ENCODE results near the gene DNAAF2.

Gene DNAAF2

DNA sequence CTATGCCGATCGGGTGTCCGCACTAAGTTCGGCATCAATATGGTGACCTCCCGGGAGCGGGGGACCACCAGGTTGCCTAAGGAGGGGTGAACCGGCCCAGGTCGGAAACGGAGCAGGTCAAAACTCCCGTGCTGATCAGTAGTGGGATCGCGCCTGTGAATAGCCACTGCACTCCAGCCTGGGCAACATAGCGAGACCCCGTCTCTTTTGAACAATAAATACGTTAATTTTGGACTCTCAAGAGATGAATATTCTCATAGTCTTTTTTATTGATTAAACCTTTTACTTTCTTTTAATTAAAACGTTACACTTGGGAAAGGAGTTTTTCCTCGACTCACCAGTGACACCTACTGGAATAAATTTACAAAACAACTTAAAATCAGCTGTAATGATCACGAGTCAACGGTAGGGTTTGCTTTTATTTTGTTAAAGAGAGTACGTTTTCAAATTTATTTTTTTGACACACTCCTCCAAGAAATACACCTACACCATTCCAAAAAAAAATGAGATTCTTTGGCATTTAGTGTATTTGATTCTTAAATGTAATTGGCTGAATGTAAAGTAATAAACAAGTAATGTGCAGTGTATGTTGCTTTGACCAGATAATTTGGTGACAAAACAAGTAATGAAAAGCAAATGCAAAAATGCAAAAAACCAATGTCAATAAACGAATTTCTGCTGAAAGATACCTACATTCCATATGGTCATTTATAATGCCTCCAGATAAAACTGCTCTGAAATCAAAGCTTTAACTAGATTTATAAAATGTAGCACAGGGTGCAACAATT lies 48.2 kb downstream of the DNAAF2 start (continued):
- TF ChIP-seq, protein P1, sequence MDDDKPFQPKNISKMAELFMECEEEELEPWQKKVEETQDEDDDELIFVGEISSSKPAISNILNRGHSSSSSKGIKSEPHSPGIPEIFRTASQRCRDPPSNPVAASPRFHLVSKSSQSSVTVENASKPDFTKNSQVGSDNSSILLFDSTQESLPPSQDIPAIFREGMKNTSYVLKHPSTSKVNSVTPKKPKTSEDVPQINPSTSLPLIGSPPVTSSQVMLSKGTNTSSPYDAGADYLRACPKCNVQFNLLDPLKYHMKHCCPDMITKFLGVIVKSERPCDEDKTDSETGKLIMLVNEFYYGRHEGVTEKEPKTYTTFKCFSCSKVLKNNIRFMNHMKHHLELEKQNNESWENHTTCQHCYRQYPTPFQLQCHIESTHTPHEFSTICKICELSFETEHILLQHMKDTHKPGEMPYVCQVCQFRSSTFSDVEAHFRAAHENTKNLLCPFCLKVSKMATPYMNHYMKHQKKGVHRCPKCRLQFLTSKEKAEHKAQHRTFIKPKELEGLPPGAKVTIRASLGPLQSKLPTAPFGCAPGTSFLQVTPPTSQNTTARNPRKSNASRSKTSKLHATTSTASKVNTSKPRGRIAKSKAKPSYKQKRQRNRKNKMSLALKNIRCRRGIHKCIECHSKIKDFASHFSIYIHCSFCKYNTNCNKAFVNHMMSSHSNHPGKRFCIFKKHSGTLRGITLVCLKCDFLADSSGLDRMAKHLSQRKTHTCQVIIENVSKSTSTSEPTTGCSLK (tag by site-specific recombination; IDR thresholded peaks at IDR 0.05): no peak
- TF ChIP-seq ZNF514 (tag by site-specific recombination; IDR thresholded peaks at IDR 0.05) (no peak), SETDB1 (IDR thresholded peaks at IDR 0.05; ENCODE audit: insufficient read length, low read length) (peak; percentile 83), ZNF629 (tag by site-specific recombination; IDR thresholded peaks at IDR 0.05) (peak; percentile 72), ZNF664 (tag by site-specific recombination; IDR thresholded peaks at IDR 0.05) (0 out of 2 replicates have a peak, but pooled peaks have one; percentile 19), KLF9 (tag by site-specific recombination; IDR thresholded peaks at IDR 0.05; ENCODE audit: low read depth) (no peak), HOXC10 (CRISPR knock-in tag; IDR thresholded peaks at IDR 0.05) (no peak), ZNF501 (tag by site-specific recombination; IDR thresholded peaks at IDR 0.05) (peak; percentile 96; the same call in 1 of the 2 replicates), ZNF394 (tag by site-specific recombination; IDR thresholded peaks at IDR 0.05; ENCODE audit: borderline replicate concordance) (no peak; the same call in 1 of the 2 replicates), IKZF3 (tag by site-specific recombination; IDR thresholded peaks at IDR 0.05) (peak; percentile 82), ZNF658 (tag by site-specific recombination; IDR thresholded peaks at IDR 0.05) (no peak), BCL11A (tag by site-specific recombination; IDR thresholded peaks at IDR 0.05; ENCODE audit: low read depth) (peak; percentile 100), ZNF843 (tag by site-specific recombination; IDR thresholded peaks at IDR 0.05) (peak; percentile 52; the same call in 1 of the 2 replicates), ZNF561 (tag by site-specific recombination; IDR thresholded peaks at IDR 0.05; ENCODE audit: borderline replicate concordance) (peak; percentile 68; the same call in 1 of the 2 replicates), ZNF121 (tag by site-specific recombination; IDR thresholded peaks at IDR 0.05) (peak; percentile 100), ZEB2 (tag by site-specific recombination; IDR thresholded peaks at IDR 0.05) (peak; percentile 100), GLIS2 (tag by site-specific recombination; IDR thresholded peaks at IDR 0.05) (peak; percentile 84), ZNF155 (tag by site-specific recombination; IDR thresholded peaks at IDR 0.05) (no peak), OSR2 (tag by site-specific recombination; IDR thresholded peaks at IDR 0.05) (peak; percentile 41; the same call in 1 of the 2 replicates)
- TF ChIP-seq, protein P2, sequence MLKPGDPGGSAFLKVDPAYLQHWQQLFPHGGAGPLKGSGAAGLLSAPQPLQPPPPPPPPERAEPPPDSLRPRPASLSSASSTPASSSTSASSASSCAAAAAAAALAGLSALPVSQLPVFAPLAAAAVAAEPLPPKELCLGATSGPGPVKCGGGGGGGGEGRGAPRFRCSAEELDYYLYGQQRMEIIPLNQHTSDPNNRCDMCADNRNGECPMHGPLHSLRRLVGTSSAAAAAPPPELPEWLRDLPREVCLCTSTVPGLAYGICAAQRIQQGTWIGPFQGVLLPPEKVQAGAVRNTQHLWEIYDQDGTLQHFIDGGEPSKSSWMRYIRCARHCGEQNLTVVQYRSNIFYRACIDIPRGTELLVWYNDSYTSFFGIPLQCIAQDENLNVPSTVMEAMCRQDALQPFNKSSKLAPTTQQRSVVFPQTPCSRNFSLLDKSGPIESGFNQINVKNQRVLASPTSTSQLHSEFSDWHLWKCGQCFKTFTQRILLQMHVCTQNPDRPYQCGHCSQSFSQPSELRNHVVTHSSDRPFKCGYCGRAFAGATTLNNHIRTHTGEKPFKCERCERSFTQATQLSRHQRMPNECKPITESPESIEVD (tag by site-specific recombination; IDR thresholded peaks at IDR 0.05): peak; percentile 71
- TF ChIP-seq, protein P3, sequence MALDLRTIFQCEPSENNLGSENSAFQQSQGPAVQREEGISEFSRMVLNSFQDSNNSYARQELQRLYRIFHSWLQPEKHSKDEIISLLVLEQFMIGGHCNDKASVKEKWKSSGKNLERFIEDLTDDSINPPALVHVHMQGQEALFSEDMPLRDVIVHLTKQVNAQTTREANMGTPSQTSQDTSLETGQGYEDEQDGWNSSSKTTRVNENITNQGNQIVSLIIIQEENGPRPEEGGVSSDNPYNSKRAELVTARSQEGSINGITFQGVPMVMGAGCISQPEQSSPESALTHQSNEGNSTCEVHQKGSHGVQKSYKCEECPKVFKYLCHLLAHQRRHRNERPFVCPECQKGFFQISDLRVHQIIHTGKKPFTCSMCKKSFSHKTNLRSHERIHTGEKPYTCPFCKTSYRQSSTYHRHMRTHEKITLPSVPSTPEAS (tag by site-specific recombination; IDR thresholded peaks at IDR 0.05): no peak
- TF ChIP-seq, protein P4, sequence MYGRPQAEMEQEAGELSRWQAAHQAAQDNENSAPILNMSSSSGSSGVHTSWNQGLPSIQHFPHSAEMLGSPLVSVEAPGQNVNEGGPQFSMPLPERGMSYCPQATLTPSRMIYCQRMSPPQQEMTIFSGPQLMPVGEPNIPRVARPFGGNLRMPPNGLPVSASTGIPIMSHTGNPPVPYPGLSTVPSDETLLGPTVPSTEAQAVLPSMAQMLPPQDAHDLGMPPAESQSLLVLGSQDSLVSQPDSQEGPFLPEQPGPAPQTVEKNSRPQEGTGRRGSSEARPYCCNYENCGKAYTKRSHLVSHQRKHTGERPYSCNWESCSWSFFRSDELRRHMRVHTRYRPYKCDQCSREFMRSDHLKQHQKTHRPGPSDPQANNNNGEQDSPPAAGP (tag by site-specific recombination; IDR thresholded peaks at IDR 0.05): 0 out of 2 replicates have a peak, but pooled peaks have one; percentile 8
- TF ChIP-seq, protein P5, sequence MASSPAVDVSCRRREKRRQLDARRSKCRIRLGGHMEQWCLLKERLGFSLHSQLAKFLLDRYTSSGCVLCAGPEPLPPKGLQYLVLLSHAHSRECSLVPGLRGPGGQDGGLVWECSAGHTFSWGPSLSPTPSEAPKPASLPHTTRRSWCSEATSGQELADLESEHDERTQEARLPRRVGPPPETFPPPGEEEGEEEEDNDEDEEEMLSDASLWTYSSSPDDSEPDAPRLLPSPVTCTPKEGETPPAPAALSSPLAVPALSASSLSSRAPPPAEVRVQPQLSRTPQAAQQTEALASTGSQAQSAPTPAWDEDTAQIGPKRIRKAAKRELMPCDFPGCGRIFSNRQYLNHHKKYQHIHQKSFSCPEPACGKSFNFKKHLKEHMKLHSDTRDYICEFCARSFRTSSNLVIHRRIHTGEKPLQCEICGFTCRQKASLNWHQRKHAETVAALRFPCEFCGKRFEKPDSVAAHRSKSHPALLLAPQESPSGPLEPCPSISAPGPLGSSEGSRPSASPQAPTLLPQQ (tag by site-specific recombination; IDR thresholded peaks at IDR 0.05): peak; percentile 44
- TF ChIP-seq, protein P6, sequence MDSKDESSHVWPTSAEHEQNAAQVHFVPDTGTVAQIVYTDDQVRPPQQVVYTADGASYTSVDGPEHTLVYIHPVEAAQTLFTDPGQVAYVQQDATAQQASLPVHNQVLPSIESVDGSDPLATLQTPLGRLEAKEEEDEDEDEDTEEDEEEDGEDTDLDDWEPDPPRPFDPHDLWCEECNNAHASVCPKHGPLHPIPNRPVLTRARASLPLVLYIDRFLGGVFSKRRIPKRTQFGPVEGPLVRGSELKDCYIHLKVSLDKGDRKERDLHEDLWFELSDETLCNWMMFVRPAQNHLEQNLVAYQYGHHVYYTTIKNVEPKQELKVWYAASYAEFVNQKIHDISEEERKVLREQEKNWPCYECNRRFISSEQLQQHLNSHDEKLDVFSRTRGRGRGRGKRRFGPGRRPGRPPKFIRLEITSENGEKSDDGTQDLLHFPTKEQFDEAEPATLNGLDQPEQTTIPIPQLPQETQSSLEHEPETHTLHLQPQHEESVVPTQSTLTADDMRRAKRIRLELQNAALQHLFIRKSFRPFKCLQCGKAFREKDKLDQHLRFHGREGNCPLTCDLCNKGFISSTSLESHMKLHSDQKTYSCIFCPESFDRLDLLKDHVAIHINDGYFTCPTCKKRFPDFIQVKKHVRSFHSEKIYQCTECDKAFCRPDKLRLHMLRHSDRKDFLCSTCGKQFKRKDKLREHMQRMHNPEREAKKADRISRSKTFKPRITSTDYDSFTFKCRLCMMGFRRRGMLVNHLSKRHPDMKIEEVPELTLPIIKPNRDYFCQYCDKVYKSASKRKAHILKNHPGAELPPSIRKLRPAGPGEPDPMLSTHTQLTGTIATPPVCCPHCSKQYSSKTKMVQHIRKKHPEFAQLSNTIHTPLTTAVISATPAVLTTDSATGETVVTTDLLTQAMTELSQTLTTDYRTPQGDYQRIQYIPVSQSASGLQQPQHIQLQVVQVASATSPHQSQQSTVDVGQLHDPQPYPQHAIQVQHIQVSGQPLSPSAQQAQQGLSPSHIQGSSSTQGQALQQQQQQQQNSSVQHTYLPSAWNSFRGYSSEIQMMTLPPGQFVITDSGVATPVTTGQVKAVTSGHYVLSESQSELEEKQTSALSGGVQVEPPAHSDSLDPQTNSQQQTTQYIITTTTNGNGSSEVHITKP (tag by site-specific recombination; IDR thresholded peaks at IDR 0.05): peak; percentile 53; the same call in 1 of the 2 replicates
- TF ChIP-seq, protein P7, sequence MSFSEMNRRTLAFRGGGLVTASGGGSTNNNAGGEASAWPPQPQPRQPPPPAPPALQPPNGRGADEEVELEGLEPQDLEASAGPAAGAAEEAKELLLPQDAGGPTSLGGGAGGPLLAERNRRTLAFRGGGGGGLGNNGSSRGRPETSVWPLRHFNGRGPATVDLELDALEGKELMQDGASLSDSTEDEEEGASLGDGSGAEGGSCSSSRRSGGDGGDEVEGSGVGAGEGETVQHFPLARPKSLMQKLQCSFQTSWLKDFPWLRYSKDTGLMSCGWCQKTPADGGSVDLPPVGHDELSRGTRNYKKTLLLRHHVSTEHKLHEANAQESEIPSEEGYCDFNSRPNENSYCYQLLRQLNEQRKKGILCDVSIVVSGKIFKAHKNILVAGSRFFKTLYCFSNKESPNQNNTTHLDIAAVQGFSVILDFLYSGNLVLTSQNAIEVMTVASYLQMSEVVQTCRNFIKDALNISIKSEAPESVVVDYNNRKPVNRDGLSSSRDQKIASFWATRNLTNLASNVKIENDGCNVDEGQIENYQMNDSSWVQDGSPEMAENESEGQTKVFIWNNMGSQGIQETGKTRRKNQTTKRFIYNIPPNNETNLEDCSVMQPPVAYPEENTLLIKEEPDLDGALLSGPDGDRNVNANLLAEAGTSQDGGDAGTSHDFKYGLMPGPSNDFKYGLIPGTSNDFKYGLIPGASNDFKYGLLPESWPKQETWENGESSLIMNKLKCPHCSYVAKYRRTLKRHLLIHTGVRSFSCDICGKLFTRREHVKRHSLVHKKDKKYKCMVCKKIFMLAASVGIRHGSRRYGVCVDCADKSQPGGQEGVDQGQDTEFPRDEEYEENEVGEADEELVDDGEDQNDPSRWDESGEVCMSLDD (tag by site-specific recombination; IDR thresholded peaks at IDR 0.05): peak; percentile 29
